Stomach smooth muscle (tissue), 2 donors: ENCODE data around the gene TOM1L2.

Experiments
- H3K27ac ChIP-seq: one replicate; pipeline ENCODE4 v1.7.0; 2013; ENCODE audit warnings: mild to moderate bottlenecking, low read length, inconsistent platforms
- H3K27me3 ChIP-seq, 2 donors: one replicate each; pipeline ENCODE4 v1.7.0; 2013; ENCODE audit warnings: low read length in 2 of 2; ENCODE audit not compliant: insufficient read depth in 2 of 2, control insufficient read depth in 1 of 2
- H3K36me3 ChIP-seq, 2 donors: one replicate each; pipeline ENCODE4 v1.7.0; 2013; ENCODE audit warnings: low read length in 2 of 2; ENCODE audit not compliant: control insufficient read depth in 2 of 2, insufficient read depth in 2 of 2
- H3K4me1 ChIP-seq: one replicate; pipeline ENCODE4 v1.7.0; 2013; ENCODE audit warnings: low read length; ENCODE audit not compliant: control insufficient read depth, insufficient read depth
- H3K4me3 ChIP-seq, 2 donors: one replicate each; pipeline ENCODE4 v1.7.0; 2013; ENCODE audit warnings: low read length in 2 of 2
- H3K9ac ChIP-seq, 2 donors: one replicate each; pipeline ENCODE4 v1.7.0; 2013; ENCODE audit warnings: low read length in 2 of 2, mild to moderate bottlenecking in 1 of 2
- H3K9me3 ChIP-seq, 2 donors: one replicate each; pipeline ENCODE4 v1.7.0; 2013; ENCODE audit warnings: low read length in 2 of 2; ENCODE audit not compliant: control insufficient read depth in 2 of 2
- donor health status: healthy.
- donor health status: Pancreatic carcinoma.

TOM1L2 gene

DNA sequence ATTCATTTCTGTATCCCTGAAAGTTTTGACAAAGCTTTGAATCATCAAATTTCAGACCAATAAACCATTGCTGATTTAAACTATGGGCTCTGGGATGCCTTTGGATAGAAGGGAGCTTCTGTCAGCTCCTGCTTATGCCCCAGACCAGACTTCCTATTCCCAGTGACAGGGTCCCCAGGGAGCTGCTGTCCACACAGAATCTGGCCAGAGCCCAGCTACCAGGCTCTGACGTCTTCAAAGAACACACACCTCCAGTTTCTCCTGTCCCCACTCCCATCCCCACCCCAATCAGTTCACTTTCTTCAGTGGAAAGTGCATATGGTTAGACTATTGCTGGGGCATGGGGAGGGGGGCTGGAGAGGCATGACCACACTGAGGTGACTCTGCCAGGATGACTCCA, 83.8 kb downstream of the TOM1L2 start:
- Histone ChIP-seq H3K9me3 (no peaks in the 10 kb centered on the region), H3K4me1 (no peaks in the 10 kb centered on the region), H3K27me3 (no peaks in the 10 kb centered on the region), H3K9ac (no peak overlapping the region), H3K36me3 (peaks cover 11 to 30% of the 10 kb centered on the region in 2 donors), H3K4me3 (no peak overlapping the region), H3K27ac (no peak overlapping the region)

DNA sequence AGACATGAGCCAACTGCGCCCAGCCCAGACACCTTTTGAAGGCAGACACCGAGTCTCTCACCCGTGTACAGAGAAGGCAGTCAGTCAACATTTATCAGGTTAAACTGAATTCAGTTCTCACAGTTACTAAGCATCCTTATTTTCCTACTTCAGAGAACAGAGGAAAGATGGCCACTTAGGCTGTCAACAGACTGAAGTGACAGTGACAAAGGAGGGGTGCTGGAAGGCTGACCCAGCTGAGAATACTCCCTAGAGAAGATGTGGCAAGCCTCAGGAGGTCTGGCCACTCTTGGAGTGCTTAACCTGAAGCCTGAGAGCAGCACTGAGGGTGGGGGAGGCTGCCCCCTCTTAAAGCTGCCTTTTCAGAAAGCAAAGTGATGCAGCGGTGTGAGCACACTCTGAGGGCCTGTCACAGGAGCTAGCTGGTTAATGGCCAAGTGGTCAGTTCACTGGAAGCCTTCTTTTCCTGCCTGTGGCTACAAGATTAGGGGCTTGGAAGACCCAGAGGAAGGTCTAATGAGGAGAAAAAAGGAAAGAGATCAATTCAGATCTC, 84.4 kb downstream of the TOM1L2 start:
- H3K27me3 ChIP-seq = no peaks in the 10 kb centered on the region

DNA sequence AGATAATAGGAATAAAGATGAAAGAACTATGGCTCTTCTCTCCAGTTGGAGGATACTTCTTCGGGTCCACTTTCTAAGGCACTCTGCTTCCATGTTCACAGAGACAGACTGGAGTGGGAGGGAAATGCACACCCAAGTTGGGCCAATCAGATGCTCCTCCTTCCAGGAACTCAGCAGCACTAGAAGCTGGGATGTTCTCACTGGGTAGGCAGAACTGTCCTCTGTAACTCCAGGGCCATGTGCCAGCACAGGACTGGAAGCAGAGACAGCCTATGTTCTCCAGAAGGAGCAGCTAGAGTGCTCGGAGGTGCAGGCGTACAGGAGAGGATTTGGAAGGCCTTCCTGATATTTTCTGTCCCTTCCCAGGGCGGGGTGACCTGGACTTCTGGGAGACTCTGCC, 85.5 kb downstream of the TOM1L2 start:
- no peaks in the 10 kb centered on the region for H3K4me1 ChIP-seq
- no peak overlapping the region for H3K27ac ChIP-seq
- no peaks in the 10 kb centered on the region for H3K9me3 ChIP-seq
- H3K4me3 ChIP-seq = no peak overlapping the region
- peaks cover 22 to 37% of the 10 kb centered on the region in 2 donors for H3K36me3 ChIP-seq
- no peak overlapping the region for H3K9ac ChIP-seq
- no peaks in the 10 kb centered on the region for H3K27me3 ChIP-seq

More for the DNA sequence above, 84.4 kb downstream of the TOM1L2 start:
- Histone ChIP-seq H3K36me3 (peaks cover 12 to 33% of the 10 kb centered on the region in 2 donors), H3K4me1 (no peaks in the 10 kb centered on the region), H3K4me3 (no peak overlapping the region), H3K27ac (no peak overlapping the region), H3K9me3 (no peaks in the 10 kb centered on the region), H3K9ac (no peak overlapping the region)

DNA sequence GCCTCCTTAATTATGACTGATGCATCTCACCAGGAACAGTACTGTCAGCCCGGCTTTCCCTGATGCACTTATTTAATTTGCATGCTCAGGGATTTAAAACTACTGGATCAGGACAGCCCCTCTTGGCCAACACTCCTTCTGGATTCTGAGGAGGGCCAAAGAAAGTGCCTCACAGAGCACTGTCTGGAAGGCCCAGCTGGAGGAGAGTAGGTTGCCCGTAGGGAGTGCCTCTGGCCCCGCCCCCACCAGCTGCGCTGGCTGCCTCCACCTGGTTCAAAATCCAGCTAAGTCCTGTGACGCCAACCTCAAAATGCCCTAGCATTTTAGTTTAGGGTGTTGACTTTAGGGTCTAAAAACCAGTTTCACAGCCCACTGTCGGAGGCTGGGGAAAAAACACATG, 86.0 kb downstream of the TOM1L2 start:
- Histone ChIP-seq H3K9me3 (no peaks in the 10 kb centered on the region), H3K27ac (no peak overlapping the region), H3K36me3 (peaks cover 24 to 40% of the 10 kb centered on the region in 2 donors)

DNA sequence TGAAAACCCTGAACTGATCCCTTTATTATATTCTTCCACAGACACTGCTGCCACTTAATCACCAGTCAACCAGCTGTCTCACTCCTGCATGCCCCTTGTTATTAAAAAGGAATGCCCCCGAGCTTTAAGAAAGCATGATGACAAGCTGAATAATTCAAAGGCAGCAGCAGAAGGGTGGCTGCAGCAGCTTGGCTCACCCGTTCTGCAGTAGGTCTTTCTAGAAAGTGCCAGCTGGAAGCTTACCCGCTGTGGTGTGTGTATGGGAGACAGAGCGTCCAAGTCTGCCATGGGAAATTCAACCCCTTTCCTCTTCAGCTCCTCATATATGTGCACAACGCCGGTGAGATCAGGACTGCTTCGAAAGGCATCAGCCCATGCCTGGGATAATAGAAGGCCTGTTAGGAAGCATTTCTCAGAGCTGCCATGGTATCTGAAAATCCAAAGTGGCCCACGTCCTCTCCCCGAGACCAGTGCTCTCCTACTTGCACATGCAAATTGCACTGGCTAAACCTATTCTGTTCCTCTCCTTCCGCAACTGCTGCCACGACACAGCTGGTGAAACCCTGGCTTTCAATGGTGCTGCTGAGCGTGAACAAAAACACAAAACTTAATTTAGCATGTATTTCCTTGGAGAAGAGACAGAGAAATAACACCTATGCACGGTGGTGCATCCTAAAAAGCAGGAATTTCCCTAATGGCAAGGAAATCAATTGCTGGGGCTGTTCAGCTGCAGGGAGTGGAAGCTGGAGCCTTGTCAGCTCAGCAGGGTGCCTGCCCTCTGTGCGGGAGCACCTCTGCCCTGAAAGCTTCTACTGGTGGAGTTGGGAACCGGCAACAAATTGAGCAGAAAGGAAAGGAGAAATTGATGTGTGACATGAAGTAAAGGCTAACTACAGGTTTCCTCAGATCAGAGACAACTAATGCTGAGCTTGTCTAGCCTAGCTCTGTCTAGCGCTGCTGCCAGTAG, 87.5 kb downstream of the TOM1L2 start:
- Histone ChIP-seq H3K4me1 (peaks cover 10% of the 10 kb centered on the region), H3K36me3 (peaks cover 30 to 45% of the 10 kb centered on the region in 2 donors), H3K27me3 (no peaks in the 10 kb centered on the region), H3K9me3 (no peaks in the 10 kb centered on the region), H3K4me3 (no peak overlapping the region), H3K9ac (no peak overlapping the region), H3K27ac (no peak overlapping the region)

More for the DNA sequence above, 86.0 kb downstream of the TOM1L2 start:
- H3K27me3 ChIP-seq = no peaks in the 10 kb centered on the region
- H3K4me1 ChIP-seq = no peaks in the 10 kb centered on the region
- no peak overlapping the region for H3K4me3 ChIP-seq
- no peak overlapping the region for H3K9ac ChIP-seq

DNA sequence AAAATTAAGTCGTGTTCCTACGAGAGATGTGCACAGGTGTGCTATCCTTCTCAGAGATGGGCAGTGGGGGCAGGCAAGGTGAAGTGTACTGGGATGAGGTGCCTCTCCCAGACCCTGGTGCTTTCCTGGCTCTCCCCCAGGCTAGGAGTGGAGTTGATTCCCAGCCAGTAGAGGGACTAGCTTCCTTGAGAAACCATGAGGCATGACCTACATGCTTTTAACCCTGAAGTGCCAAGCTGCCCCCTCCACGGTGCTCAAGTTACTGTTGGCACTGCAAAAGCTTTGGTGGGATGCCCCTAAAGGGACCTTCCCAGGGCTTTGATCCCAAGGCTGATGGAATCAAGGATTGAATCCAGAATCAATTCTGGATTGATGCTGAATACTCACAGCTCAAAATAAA, 88.4 kb downstream of the TOM1L2 start:
- H3K27ac ChIP-seq = no peak overlapping the region
- H3K36me3 ChIP-seq = peaks cover 30 to 51% of the 10 kb centered on the region in 2 donors
- peaks cover 17% of the 10 kb centered on the region for H3K4me1 ChIP-seq
- H3K9ac ChIP-seq = no peak overlapping the region
- no peaks in the 10 kb centered on the region for H3K9me3 ChIP-seq
- H3K4me3 ChIP-seq = no peak overlapping the region
- H3K27me3 ChIP-seq = no peaks in the 10 kb centered on the region

DNA sequence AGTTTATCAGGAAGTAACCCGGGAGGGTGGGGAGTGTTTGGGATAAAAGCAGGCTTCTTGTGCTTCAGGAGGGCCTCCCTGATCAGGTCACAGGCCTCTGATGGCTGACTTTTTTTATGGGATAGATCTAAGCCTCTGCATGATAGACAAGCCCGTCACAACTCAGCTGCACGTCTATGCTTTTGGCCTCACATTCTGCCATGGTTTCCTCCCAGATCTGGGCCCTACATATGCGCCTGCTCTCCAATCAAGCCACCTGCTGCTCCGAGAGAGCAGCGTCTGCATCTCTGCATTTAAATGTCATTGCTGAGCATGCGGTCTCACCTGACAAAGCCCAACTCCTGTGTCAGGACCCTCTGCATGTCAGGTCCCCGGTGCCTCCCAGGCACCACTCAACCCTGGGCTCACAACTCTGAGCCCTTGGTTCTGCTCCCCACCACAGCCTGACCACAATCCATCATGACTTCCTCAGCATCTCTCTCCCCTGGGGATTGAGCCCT, 90.1 kb downstream of the TOM1L2 start:
- no peak overlapping the region for H3K9ac ChIP-seq
- H3K36me3 ChIP-seq = peaks cover 29 to 49% of the 10 kb centered on the region in 2 donors
- peaks cover 33% of the 10 kb centered on the region for H3K4me1 ChIP-seq
- H3K9me3 ChIP-seq = no peaks in the 10 kb centered on the region
- H3K27me3 ChIP-seq = no peaks in the 10 kb centered on the region
- H3K27ac ChIP-seq = no peak overlapping the region
- no peak overlapping the region for H3K4me3 ChIP-seq

DNA sequence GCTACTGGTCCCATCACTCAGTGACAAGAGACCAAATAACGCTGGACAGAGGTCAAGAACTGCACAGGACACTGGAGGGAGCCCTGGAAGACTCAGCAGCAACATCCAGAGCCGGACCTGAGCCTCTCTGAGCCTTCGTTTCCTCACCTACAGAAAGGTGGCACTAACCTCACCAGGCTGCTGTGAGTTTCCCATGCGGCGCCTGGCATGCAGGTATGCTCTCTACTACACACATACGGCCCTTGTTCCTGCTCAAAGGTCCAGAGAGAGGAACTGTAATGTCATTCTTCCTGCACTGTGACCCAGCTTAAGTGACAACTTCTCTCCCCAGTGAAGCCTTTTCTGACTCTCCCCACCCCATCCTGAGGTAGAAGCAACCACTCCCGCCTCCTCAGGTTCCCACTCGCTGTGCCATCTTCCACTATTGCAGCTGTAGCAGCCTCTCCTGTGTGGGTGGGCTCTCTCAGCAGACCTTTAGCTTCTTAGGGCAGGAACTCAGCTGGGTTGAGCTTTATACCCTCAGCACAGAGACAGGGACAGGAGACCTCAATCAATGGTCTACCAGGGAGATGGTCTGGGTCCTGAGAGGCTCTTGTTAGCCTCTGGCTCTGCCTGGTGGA, 91.5 kb downstream of the TOM1L2 start:
- H3K27me3 ChIP-seq = no peaks in the 10 kb centered on the region
- H3K9me3 ChIP-seq = no peaks in the 10 kb centered on the region
- H3K36me3 ChIP-seq = peaks cover 32 to 49% of the 10 kb centered on the region in 2 donors
- no peak overlapping the region for H3K9ac ChIP-seq
- peaks cover 48% of the 10 kb centered on the region for H3K4me1 ChIP-seq
- no peak overlapping the region for H3K4me3 ChIP-seq
- no peak overlapping the region for H3K27ac ChIP-seq

DNA sequence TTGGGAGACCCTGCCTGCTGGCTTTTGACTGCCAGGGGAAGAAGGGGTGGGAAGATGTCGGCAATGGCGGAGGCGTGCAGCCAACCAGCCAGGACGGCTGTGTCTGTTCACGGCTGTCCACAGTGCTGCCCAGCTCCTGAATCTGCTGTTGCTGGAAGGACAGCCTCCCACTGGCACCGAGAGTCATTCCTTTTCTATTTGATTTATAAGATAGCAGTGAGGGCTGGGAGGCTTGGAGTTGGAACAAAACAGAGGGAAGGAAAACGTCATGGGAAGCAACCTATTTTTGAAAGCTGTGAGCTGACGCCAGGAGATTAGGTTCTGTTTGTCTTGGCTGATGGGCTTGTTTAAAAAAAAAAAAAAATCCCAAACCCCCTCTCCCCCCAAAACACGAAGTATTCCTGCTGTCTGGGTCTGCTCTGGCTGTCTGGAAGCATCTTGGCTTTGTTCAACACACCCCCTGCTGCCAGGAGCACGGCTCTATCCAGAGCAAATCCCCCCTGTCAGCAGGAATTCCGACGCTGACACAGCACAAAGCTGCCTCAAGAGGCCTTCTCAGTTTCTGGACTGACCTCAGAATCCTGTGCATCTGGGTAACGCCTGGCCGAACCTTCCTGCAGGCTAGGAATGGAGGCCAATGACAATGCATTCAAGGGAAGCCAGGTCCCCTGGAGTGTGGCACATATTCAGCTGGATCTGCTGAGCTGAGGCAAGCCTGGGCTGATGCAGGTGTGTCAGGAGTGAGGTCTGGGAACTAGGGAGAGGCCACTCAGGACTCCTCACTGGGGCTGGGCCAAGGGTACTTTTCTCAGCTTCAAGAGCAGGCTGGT, 94.5 kb downstream of the TOM1L2 start:
- no peaks in the 10 kb centered on the region for H3K9me3 ChIP-seq
- H3K36me3 ChIP-seq = peaks cover 22 to 31% of the 10 kb centered on the region in 2 donors
- peaks cover 56% of the 10 kb centered on the region for H3K4me1 ChIP-seq
- H3K27ac ChIP-seq = peak overlapping the region; percentile 93
- H3K27me3 ChIP-seq = no peaks in the 10 kb centered on the region
- peak overlapping the region in 1 of 2 donors; percentile 62 for H3K9ac ChIP-seq
- H3K4me3 ChIP-seq = peak overlapping the region; percentile 51 to 64

DNA sequence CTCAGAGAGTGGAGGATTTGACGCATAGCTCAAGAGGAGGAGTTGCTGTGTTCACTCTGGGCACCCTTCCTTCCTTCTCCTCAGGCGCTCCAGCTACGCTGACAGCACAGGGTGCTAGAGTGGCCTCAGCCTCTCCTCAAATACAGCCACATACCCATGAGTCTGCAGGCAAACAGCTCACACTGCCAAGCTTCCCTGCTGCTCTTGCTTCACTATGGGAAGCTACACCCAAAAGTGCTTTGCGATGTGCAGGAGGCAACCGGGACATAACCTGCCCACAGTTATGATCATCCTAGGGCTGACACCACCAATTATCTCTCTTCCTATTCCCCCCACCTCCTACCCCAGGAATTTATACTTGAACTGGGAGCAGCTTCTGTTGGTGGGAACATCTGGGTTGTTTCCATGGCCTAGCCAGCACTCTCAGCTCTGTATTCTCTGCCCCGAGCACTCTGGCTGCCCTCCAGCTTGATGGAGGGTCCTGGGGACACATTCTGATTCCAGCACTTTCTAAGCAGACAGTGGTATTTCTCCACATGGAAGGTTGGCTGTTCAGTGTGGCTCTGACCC, 95.2 kb downstream of the TOM1L2 start:
- Histone ChIP-seq H3K9me3 (no peaks in the 10 kb centered on the region), H3K27ac (peak overlapping the region; percentile 93), H3K4me3 (peak overlapping the region; percentile 51 to 64), H3K36me3 (peaks cover 15 to 24% of the 10 kb centered on the region in 2 donors), H3K9ac (peak overlapping the region in 1 of 2 donors; percentile 62), H3K4me1 (peaks cover 56% of the 10 kb centered on the region), H3K27me3 (no peaks in the 10 kb centered on the region)
